HepG2 (cell line): ENCODE data around the gene DDT. TPM values are rescaled to one million over a fixed set of nuclear protein-coding genes. Genes with fewer than 3 reads are reported as not detected.

Experiments used
- ARID5B ChIP-seq: IDR thresholded peaks from 2 replicates; pipeline ENCODE4 v1.4.0; 2020; ENCODE audit warnings: mild to moderate bottlenecking, missing genetic modification reagents
- ATRX ChIP-seq: sonication (generic); formaldehyde crosslinking; IDR thresholded peaks from 2 replicates; pipeline ENCODE4 v1.4.0; 2020; ENCODE audit warnings: missing genetic modification reagents, borderline replicate concordance
- CREM ChIP-seq, 2 experiments: sonication (generic) in 1 of 2; formaldehyde crosslinking in 1 of 2; IDR thresholded peaks; 2 replicates each; pipeline versions ENCODE4 v1.4.0 to v1.6.1; 2016 to 2020; ENCODE audit warnings: antibody characterized with exemption in 1 of 2, mild to moderate bottlenecking in 1 of 2, missing genetic modification reagents in 1 of 2
- ELK4 ChIP-seq: sonication (generic); formaldehyde crosslinking; IDR thresholded peaks from 2 replicates; pipeline ENCODE4 v1.9.0; 2021; ENCODE audit warnings: missing genetic modification reagents, borderline replicate concordance
- KDM6A ChIP-seq: IDR thresholded peaks from 2 replicates; pipeline ENCODE4 v1.6.1; 2016; ENCODE audit warnings: low read depth
- NONO ChIP-seq, 2 experiments: fragments of 450-650 bp in 1 of 2; sonication (generic) in 1 of 2; formaldehyde crosslinking in 1 of 2; IDR thresholded peaks in 1 of 2; conservative IDR thresholded peaks in 1 of 2; 2 replicates each; pipeline versions ENCODE4 v1.6.1 to v1.8.0; 2017 to 2022; ENCODE audit warnings: mild to moderate bottlenecking in 1 of 2, missing genetic modification reagents in 1 of 2, moderate library complexity in 1 of 2
- PHF8 ChIP-seq: sonication (generic); formaldehyde crosslinking; IDR thresholded peaks from 2 replicates; pipeline ENCODE4 v1.5.0; 2020; ENCODE audit warnings: missing genetic modification reagents
- RBFOX2 ChIP-seq: fragments of 200-400 bp; formaldehyde crosslinking; IDR thresholded peaks from 2 replicates; pipeline ENCODE4 v1.6.1; 2017; ENCODE audit warnings: low read depth, mild to moderate bottlenecking, low read length
- SIN3A ChIP-seq: IDR thresholded peaks from 2 replicates; pipeline ENCODE4 v1.6.1; 2011; ENCODE audit warnings: low read depth, mild to moderate bottlenecking, control low read depth, low read length, borderline replicate concordance
- THAP9 ChIP-seq: sonication (generic); formaldehyde crosslinking; IDR thresholded peaks from 2 replicates; pipeline ENCODE4; 2020; ENCODE audit warnings: missing genetic modification reagents, mild to moderate bottlenecking, borderline replicate concordance
- YY1 ChIP-seq: IDR thresholded peaks from 2 replicates; pipeline ENCODE4 v1.6.1; 2011; ENCODE audit warnings: low read length, low read depth, moderate library complexity, mild to moderate bottlenecking; ENCODE audit not compliant: insufficient read depth, insufficient replicate concordance
- ZBTB42 ChIP-seq: sonication (generic); formaldehyde crosslinking; IDR thresholded peaks from 2 replicates; pipeline ENCODE4 v1.5.0; 2020; ENCODE audit warnings: mild to moderate bottlenecking, missing genetic modification reagents
- ZFX ChIP-seq: sonication (generic); formaldehyde crosslinking; IDR thresholded peaks from 2 replicates; pipeline ENCODE4 v1.4.0; 2020; ENCODE audit warnings: mild to moderate bottlenecking, low read depth, missing genetic modification reagents, moderate library complexity
- ZNF446 ChIP-seq: sonication (generic); formaldehyde crosslinking; IDR thresholded peaks from 2 replicates; pipeline ENCODE4 v1.5.0; 2020; ENCODE audit warnings: mild to moderate bottlenecking, missing genetic modification reagents
- ZNF484 ChIP-seq: sonication (generic); formaldehyde crosslinking; IDR thresholded peaks from 2 replicates; pipeline ENCODE4 v1.5.1; 2020; ENCODE audit warnings: mild to moderate bottlenecking, low read depth, missing genetic modification reagents, borderline replicate concordance
- ZNF530 ChIP-seq: sonication (generic); formaldehyde crosslinking; IDR thresholded peaks from 2 replicates; pipeline ENCODE4 v1.5.0; 2020; ENCODE audit warnings: low read depth, mild to moderate bottlenecking, missing genetic modification reagents
- ZNF597 ChIP-seq: sonication (generic); formaldehyde crosslinking; IDR thresholded peaks from 2 replicates; pipeline ENCODE4 v1.5.0; 2020; ENCODE audit warnings: missing genetic modification reagents
- ZNF841 ChIP-seq: sonication (generic); formaldehyde crosslinking; IDR thresholded peaks from 2 replicates; pipeline ENCODE4 v1.8.1; 2023; ENCODE audit warnings: missing genetic modification reagents, borderline replicate concordance
- ZSCAN25 ChIP-seq: sonication (generic); formaldehyde crosslinking; IDR thresholded peaks from 2 replicates; pipeline ENCODE4 v1.8.0; 2022; ENCODE audit warnings: mild to moderate bottlenecking, missing genetic modification reagents
- polyA plus RNA-seq, 8 experiments: library from polyadenylated mRNA; depleted of rRNA in 3 of 8; stranded (reverse) in 7 of 8; unstranded in 1 of 8; fragments of >200 nt; fragmentation: Illumina TruSeq in 4 of 8; extraction: Trizol in 4 of 8; gene quantifications; 2 replicates each; pipeline versions ENCODE4 v1.2.1 to v1.2.3, GENCODE V29; 2011 to 2016; ENCODE audit warnings: low read depth in 4 of 8, missing spikeins in 1 of 8, mixed read lengths in 1 of 8; ENCODE audit not compliant: insufficient read depth in 1 of 8
- total RNA-seq, 5 experiments: library from RNA; depleted of rRNA; stranded (reverse); fragments of >200 nt; fragmentation: Illumina TruSeq; extraction: Trizol; gene quantifications; 2 replicates each; pipeline ENCODE4 v1.2.3, GENCODE V29; 2016; ENCODE audit warnings: low read depth in 1 of 5

Gene DDT
- total and polyA plus RNA-seq, 2 of the 13 experiments (the other 11 are each of a cell fraction or from before 2014, with no cell fraction given), result 143 to 181 TPM

- TF ChIP-seq ZNF597 (CRISPR knock-in tag), result no peak
- TF ChIP-seq ATRX (CRISPR knock-in tag), result no peak
- TF ChIP-seq RBFOX2, result 0 out of 2 replicates have a peak, but pooled peaks have one; percentile 1
- no peak for TF ChIP-seq ZSCAN25 (CRISPR knock-in tag)
- TF ChIP-seq ZNF841 (CRISPR knock-in tag), result no peak
- no peak; the same call in 1 of the 2 replicates for TF ChIP-seq ZFX (CRISPR knock-in tag)
- TF ChIP-seq SIN3A, result no peak; the same call in 1 of the 2 replicates
- no peak for TF ChIP-seq ELK4 (CRISPR knock-in tag)
- TF ChIP-seq THAP9 (CRISPR knock-in tag), result no peak
- TF ChIP-seq PHF8 (CRISPR knock-in tag), result no peak
- no peak for TF ChIP-seq CREM (IDR thresholded peaks at IDR 0.05)
- no peak for TF ChIP-seq CREM (CRISPR knock-in tag; IDR thresholded peaks at IDR 0.05)
- no peak for TF ChIP-seq YY1
- no peak for TF ChIP-seq ZNF446 (CRISPR knock-in tag)
- TF ChIP-seq ZNF530, result no peak
- TF ChIP-seq NONO (IDR thresholded peaks at IDR 0.05), result no peak
- 0 out of 2 replicates have a peak, but pooled peaks have one; percentile 13 for TF ChIP-seq NONO (CRISPR knock-in tag; conservative IDR thresholded peaks at IDR 0.05)
- peak; percentile 43; the same call in 1 of the 2 replicates for TF ChIP-seq ARID5B (CRISPR knock-in tag)
- 0 out of 2 replicates have a peak, but pooled peaks have one; percentile 44 for TF ChIP-seq KDM6A
- no peak for TF ChIP-seq ZNF484 (CRISPR knock-in tag)
- TF ChIP-seq ZBTB42, result no peak
These were observed 34.4 kb upstream of the DDT start (continued) for GRCh38 chr22:24008381-24009226.
